ENCODE results near the gene AASS. TPM values are rescaled to one million over a fixed set of nuclear protein-coding genes. Genes with fewer than 3 reads are reported as not detected.

The AASS gene
- total RNA-seq, 1 donor from 2014 or later: 24.2 TPM

GRCh38 chr7:122046402-122046801, 97.6 kb downstream of the AASS start:
- H3K27me3 ChIP-seq (ENCODE audit: low read depth): no peaks in the 10 kb centered on the region
- TF ChIP-seq, protein P1, sequence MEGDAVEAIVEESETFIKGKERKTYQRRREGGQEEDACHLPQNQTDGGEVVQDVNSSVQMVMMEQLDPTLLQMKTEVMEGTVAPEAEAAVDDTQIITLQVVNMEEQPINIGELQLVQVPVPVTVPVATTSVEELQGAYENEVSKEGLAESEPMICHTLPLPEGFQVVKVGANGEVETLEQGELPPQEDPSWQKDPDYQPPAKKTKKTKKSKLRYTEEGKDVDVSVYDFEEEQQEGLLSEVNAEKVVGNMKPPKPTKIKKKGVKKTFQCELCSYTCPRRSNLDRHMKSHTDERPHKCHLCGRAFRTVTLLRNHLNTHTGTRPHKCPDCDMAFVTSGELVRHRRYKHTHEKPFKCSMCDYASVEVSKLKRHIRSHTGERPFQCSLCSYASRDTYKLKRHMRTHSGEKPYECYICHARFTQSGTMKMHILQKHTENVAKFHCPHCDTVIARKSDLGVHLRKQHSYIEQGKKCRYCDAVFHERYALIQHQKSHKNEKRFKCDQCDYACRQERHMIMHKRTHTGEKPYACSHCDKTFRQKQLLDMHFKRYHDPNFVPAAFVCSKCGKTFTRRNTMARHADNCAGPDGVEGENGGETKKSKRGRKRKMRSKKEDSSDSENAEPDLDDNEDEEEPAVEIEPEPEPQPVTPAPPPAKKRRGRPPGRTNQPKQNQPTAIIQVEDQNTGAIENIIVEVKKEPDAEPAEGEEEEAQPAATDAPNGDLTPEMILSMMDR (IDR thresholded peaks at IDR 0.05): no peak
- intact Hi-C loops (cut with DNase I): no loop called here
- H3K4me1 ChIP-seq: no peaks in the 10 kb centered on the region
- no peaks in the 10 kb centered on the region for H3K36me3 ChIP-seq
- DNase-seq (no peak), ATAC-seq (no peak)
- H3K27ac ChIP-seq: no peak overlapping the region
- no peak overlapping the region for H3K4me3 ChIP-seq
- H3K9me3 ChIP-seq: no peaks in the 10 kb centered on the region

GRCh38 chr7:122040147-122040546, 103.9 kb downstream of the AASS start:
- Histone ChIP-seq H3K36me3 (no peaks in the 10 kb centered on the region), H3K4me3 (no peak overlapping the region), H3K27me3 (ENCODE audit: low read depth) (no peaks in the 10 kb centered on the region), H3K9me3 (no peaks in the 10 kb centered on the region), H3K4me1 (no peaks in the 10 kb centered on the region), H3K27ac (no peak overlapping the region)
- intact Hi-C loops (cut with DNase I): no loop called here
- TF ChIP-seq, protein P1 (IDR thresholded peaks at IDR 0.05): no peak
- DNase-seq (no peak), ATAC-seq (no peak)

DNA sequence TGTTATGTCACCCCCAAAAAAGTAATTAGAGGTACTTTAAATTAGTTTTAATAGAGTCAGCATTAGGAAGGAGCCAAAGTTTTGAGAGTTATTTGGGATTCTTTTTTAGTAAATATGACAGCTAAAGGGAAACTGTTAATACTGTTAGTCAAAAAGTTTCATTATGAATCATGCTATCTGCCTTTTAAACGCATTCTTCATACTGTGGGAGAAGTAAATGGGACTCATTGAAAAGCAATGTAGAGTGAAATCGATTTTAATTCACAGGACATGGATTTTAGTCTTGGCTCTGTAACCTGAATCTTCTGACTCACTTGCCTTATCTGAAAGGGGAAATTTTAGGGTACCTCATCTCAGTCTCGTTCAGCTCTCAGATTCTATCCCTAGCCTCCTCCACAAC, 105.1 kb downstream of the AASS start:
- Histone ChIP-seq H3K9me3 (no peaks in the 10 kb centered on the region), H3K36me3 (no peaks in the 10 kb centered on the region), H3K27ac (no peak overlapping the region), H3K4me1 (no peaks in the 10 kb centered on the region), H3K4me3 (no peak overlapping the region), H3K27me3 (ENCODE audit: low read depth) (no peaks in the 10 kb centered on the region)
- DNase-seq (no peak), ATAC-seq (no peak)
- TF ChIP-seq, protein P1 (IDR thresholded peaks at IDR 0.05): no peak
- intact Hi-C loops (cut with DNase I): no loop called here

- ATAC-seq (no peak), DNase-seq (no peak)
- no peaks in the 10 kb centered on the region for H3K36me3 ChIP-seq
- no peak overlapping the region for H3K27ac ChIP-seq
- no peaks in the 10 kb centered on the region for H3K9me3 ChIP-seq
- H3K4me1 ChIP-seq: no peaks in the 10 kb centered on the region
- intact Hi-C loops (cut with DNase I): no loop called here
- H3K27me3 ChIP-seq (ENCODE audit: low read depth): no peaks in the 10 kb centered on the region
- TF ChIP-seq, protein P1 (IDR thresholded peaks at IDR 0.05): no peak
- no peak overlapping the region for H3K4me3 ChIP-seq
Measured at GRCh38 chr7:122038134-122038533, 105.9 kb downstream of the AASS start.

DNA sequence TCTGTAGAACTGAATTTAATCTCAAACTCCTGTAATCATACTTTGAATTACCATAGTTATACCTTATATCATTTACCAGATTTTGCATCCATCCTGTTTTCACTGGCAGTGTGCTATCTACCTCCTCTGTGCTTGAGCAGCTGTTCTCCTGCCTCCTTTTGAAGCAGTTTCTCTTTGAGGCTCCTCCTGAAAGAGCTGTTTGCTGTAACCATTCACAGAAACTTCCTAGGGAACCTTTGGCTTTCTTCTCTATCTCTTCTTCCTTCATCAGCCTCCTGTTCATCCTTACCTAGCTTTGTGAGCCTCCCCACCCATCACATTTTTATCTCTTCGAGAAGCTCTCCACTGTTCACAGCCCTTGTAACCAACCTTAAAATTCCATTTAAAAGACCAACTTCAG, 108.2 kb downstream of the AASS start:
- intact Hi-C loops (cut with DNase I): no loop called here
- no peaks in the 10 kb centered on the region for H3K36me3 ChIP-seq
- TF ChIP-seq, protein P1 (IDR thresholded peaks at IDR 0.05): no peak
- H3K4me3 ChIP-seq: no peak overlapping the region
- H3K9me3 ChIP-seq: no peaks in the 10 kb centered on the region
- ATAC-seq: no peak
- DNase-seq: no peak
- H3K27ac ChIP-seq: no peak overlapping the region
- H3K4me1 ChIP-seq: no peaks in the 10 kb centered on the region
- no peaks in the 10 kb centered on the region for H3K27me3 ChIP-seq (ENCODE audit: low read depth)

DNA sequence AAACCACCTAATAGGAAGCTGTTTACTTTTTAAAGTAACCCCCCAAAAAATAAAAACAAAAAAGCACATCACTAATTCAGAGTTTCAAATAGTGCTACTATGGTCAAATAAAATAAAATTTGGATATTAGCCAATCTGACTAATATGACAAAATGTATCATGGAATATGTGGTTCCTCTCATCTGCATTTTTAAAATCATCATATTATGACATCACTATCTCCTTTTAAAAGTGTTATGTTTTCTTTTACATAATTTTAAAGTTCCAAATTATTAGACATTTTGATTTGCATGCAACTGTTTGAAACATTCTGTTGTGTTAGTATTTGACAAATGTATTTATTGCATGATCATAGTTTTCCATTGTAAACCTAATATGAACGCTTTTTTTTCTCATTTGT, 110.4 kb downstream of the AASS start:
- no peak overlapping the region for H3K27ac ChIP-seq
- no peak for ATAC-seq
- intact Hi-C loops (cut with DNase I): no loop called here
- DNase-seq: no peak
- no peaks in the 10 kb centered on the region for H3K27me3 ChIP-seq (ENCODE audit: low read depth)
- H3K36me3 ChIP-seq: no peaks in the 10 kb centered on the region
- H3K4me3 ChIP-seq: no peak overlapping the region
- no peaks in the 10 kb centered on the region for H3K9me3 ChIP-seq
- H3K4me1 ChIP-seq: no peaks in the 10 kb centered on the region
- TF ChIP-seq, protein P1 (IDR thresholded peaks at IDR 0.05): no peak
